Measurements from ENCODE around the gene LMAN1. TPM values are rescaled to one million over a fixed set of nuclear protein-coding genes. Genes with fewer than 3 reads are reported as not detected.
A peak's percentile ranks its signal among the peaks of the same experiment; 100 is the strongest.

LMAN1 gene
- total RNA-seq, 1 donor, result 268 TPM

GRCh38 chr18:59345556-59345955 lies 13.5 kb downstream of the LMAN1 start:
- no peak for DNase-seq (ENCODE audit: low read depth)
- no peak overlapping the region for H3K4me3 ChIP-seq (ENCODE audit: low read depth, low read length)
- TF ChIP-seq CTCF (IDR thresholded peaks at IDR 0.05; ENCODE audit: insufficient read depth, low read depth, low read length), result no peak

GRCh38 chr18:59344996-59345395 lies 14.1 kb downstream of the LMAN1 start:
- DNase-seq (ENCODE audit: low read depth), result peak; percentile 30
- H3K4me3 ChIP-seq (ENCODE audit: low read depth, low read length), result no peak overlapping the region
- no peak for TF ChIP-seq CTCF (IDR thresholded peaks at IDR 0.05; ENCODE audit: insufficient read depth, low read depth, low read length)

- no peak overlapping the region for H3K4me3 ChIP-seq (ENCODE audit: low read depth, low read length)
- DNase-seq (ENCODE audit: low read depth), result peak; percentile 55
- no peak for TF ChIP-seq CTCF (IDR thresholded peaks at IDR 0.05; ENCODE audit: insufficient read depth, low read depth, low read length)
Observed at GRCh38 chr18:59343926-59344325, 15.1 kb downstream of the LMAN1 start.

- no peak overlapping the region for H3K4me3 ChIP-seq (ENCODE audit: low read depth, low read length)
- no peak for DNase-seq (ENCODE audit: low read depth)
- no peak for TF ChIP-seq CTCF (IDR thresholded peaks at IDR 0.05; ENCODE audit: insufficient read depth, low read depth, low read length)
Observed at GRCh38 chr18:59340817-59341216, 18.2 kb downstream of the LMAN1 start.

- no peak overlapping the region for H3K4me3 ChIP-seq (ENCODE audit: low read depth, low read length)
- DNase-seq (ENCODE audit: low read depth), result no peak
- TF ChIP-seq CTCF (IDR thresholded peaks at IDR 0.05; ENCODE audit: insufficient read depth, low read depth, low read length), result no peak
Observed at GRCh38 chr18:59340312-59340711, 18.8 kb downstream of the LMAN1 start.

- no peak for TF ChIP-seq CTCF (IDR thresholded peaks at IDR 0.05; ENCODE audit: insufficient read depth, low read depth, low read length)
- no peak overlapping the region for H3K4me3 ChIP-seq (ENCODE audit: low read depth, low read length)
Observed at GRCh38 chr18:59332986-59333385, 26.1 kb downstream of the LMAN1 start.

GRCh38 chr18:59328683-59329082 lies 30.4 kb downstream of the LMAN1 start:
- no peak overlapping the region for H3K4me3 ChIP-seq (ENCODE audit: low read depth, low read length)
- no peak for DNase-seq (ENCODE audit: low read depth)
- TF ChIP-seq CTCF (IDR thresholded peaks at IDR 0.05; ENCODE audit: insufficient read depth, low read depth, low read length), result no peak

More at GRCh38 chr18:59332986-59333385, 26.1 kb downstream of the LMAN1 start:
- no peak for DNase-seq (ENCODE audit: low read depth)

All from fibroblast of villous mesenchyme (primary cell).